Stimulated activated CD4-positive, alpha-beta T cell treated with anti-CD3 and anti-CD28 coated beads, Interleukin-2, amount 100 ng/mL, for 48 hours (primary cell): Measurements from ENCODE around the gene CST1.

Source experiments
- DNase-seq, 2 donors: peaks; one replicate each; pipeline ENCODE4 v3.0.0-alpha.2; 2020

Gene CST1

GRCh38 chr20:23700931-23701330 is 49.8 kb downstream of the CST1 start:
- no peak for DNase-seq

- no peak for DNase-seq
These were observed 52.8 kb downstream of the CST1 start for GRCh38 chr20:23697947-23698346.
